ENCODE data around the gene C11orf16. TPM values are rescaled to one million over a fixed set of nuclear protein-coding genes. Genes with fewer than 3 reads are reported as not detected.

C11orf16 gene
- total RNA-seq, 2 experiments from 2014 or later = not detected

GRCh38 chr11:8870411-8871170 is 62.2 kb downstream of the C11orf16 start:
- Mint-ChIP-seq H3K27ac (no peak overlapping the region), H3K4me1 (ENCODE audit: low read depth) (peaks cover 6% of the 10 kb centered on the region), H3K27me3 (peaks cover 36% of the 10 kb centered on the region), H3K36me3 (no peaks in the 10 kb centered on the region), H3K9me3 (no peaks in the 10 kb centered on the region), H3K4me3 (peak overlapping the region; percentile 50)
- intact Hi-C loops (cut with micrococcal nuclease) = no loop called here
- DNase-seq = peak; percentile 27
- POLR2A ChIA-PET = interaction anchor here (0.6 to 1.0 kb wide), 2 partner anchors 24 to 314 kb away, joined by 4 read pairs; no protein-coding TSS in a partner anchor
- CTCF ChIA-PET = interaction anchor here (1.0 kb wide), 1 partner anchor 89 kb away, joined by 3 read pairs; no protein-coding TSS in a partner anchor

Other genes starting within 250 kb of the C11orf16 start
- 10 to 100 TPM; 37.9 to 39.9 TPM for gene AKIP1, start 21.8 kb downstream of the C11orf16 start, total RNA-seq
- gene ASCL3, start 10.1 kb upstream of the C11orf16 start, total RNA-seq = not detected
- 10 to 100 TPM; 17.5 to 19.1 TPM for gene TMEM9B, start 31.5 kb upstream of the C11orf16 start, total RNA-seq
- gene NRIP3, start 71.1 kb upstream of the C11orf16 start, total RNA-seq = 1 to 10 TPM; 2.7 to 2.9 TPM
- not detected for gene SCUBE2, start 158.7 kb upstream of the C11orf16 start, total RNA-seq